ENCODE results near the gene NPAS4. TPM values are rescaled to one million over a fixed set of nuclear protein-coding genes. Genes with fewer than 3 reads are reported as not detected.
"Not testable (repeated sequence)": the region's sequence is repeated elsewhere in the genome, so short reads cannot be mapped to it uniquely, and the experiment has no call there.

NPAS4 gene
- total and polyA plus RNA-seq, 7 experiments from 2014 or later, result 0.53 TPM; not detected in 6

- H3K36me3 ChIP-seq (ENCODE audit: control insufficient read depth in 2 of 3, insufficient read depth in 3 of 3, low read length in 3 of 3), result no peaks in the 10 kb centered on the region
- Mint-ChIP-seq H3K4me1 (peaks cover 9 to 22% (median 10%) of the 10 kb centered on the region in 7 donors), H3K36me3 (peaks cover 0 to 5% (median 3%) of the 10 kb centered on the region in 5 donors), H3K4me3 (peak overlapping the region in 4 of 10 donors; percentile 20 to 73 (median 41)), H3K9me3 (peaks cover 0 to 15% (median 6%) of the 10 kb centered on the region in 11 donors), H3K27ac (peak overlapping the region in 6 of 9 donors; percentile 31 to 85 (median 58)), H3K27me3 (peaks cover 23 to 29% (median 29%) of the 10 kb centered on the region in 5 donors)
- DNase-seq (peak; percentile 79 to 94 (median 86)), ATAC-seq (peak; percentile 100)
- intact Hi-C loops (cut with micrococcal nuclease), result loop anchor here (1.0 to 5.0 kb wide), 6 partner anchors 13 to 257 kb away; partner anchors contain the start of genes YIF1A (in 2 of the 2), PELI3 (in 1 of the 2) and RBM4B (in 1 of the 2)
- peaks cover 7 to 22% of the 10 kb centered on the region in 2 donors for H3K27me3 ChIP-seq (ENCODE audit: control insufficient read depth in 2 of 2, insufficient read depth in 2 of 2, low read length in 2 of 2)
- H3K4me3 ChIP-seq (ENCODE audit: low read length), result no peak overlapping the region
- H3K27ac ChIP-seq (ENCODE audit: low read depth, low read length), result no peak overlapping the region
- POLR2A ChIA-PET, result interaction anchor here (0.8 to 1.7 kb wide), 9 partner anchors 9 to 257 kb away, joined by 3 to 9 read pairs (median 4); partner anchors contain the start of genes DPP3, MRPL11 and PELI3
- CTCF ChIA-PET, result interaction anchor here (0.6 to 2.7 kb wide), 9 partner anchors 10 to 1467 kb away, joined by 3 to 9 read pairs (median 4); partner anchors contain the start of genes DPP3 and RBM4B
- H3K9me3 ChIP-seq (ENCODE audit: control insufficient read depth in 2 of 3, low read length in 3 of 3), result no peaks in the 10 kb centered on the region
- H3K4me1 ChIP-seq (ENCODE audit: control insufficient read depth in 2 of 2, insufficient read depth in 2 of 2, low read length in 2 of 2), result no peaks in the 10 kb centered on the region
Measured at GRCh38 chr11:66421492-66422205, 814 bp downstream of the NPAS4 start.

DNA sequence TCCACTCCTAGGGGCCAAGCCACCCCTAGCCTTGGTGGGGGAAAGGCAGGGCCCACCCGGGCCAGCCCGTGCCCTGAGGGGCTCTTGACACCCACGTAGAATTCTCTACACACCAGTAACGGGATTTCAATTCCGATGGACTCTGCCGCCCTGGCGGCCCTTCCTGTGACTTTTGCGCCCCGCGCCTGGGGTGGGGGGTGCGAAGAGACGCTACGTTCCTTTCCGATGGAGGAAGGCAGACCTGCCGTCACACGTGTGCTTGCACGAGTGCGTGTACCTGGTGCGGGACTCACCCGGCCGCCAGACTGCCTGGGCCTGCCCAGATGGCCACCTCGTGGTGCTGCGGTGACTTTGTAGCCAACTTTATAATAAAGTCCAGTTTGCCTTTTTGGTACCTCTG lies 5.5 kb downstream of the NPAS4 start:
- no peak for ATAC-seq
- POLR2A ChIA-PET, result no interaction called here

GRCh38 chr11:66428933-66429332 lies 8.1 kb downstream of the NPAS4 start:
- Histone ChIP-seq H3K4me1 (ENCODE audit: control insufficient read depth in 2 of 2, insufficient read depth in 2 of 2, low read length in 2 of 2) (no peaks in the 10 kb centered on the region), H3K36me3 (ENCODE audit: control insufficient read depth in 2 of 3, insufficient read depth in 3 of 3, low read length in 3 of 3) (peaks cover 0 to 7% (median 0%) of the 10 kb centered on the region in 3 experiments), H3K4me3 (ENCODE audit: low read length) (no peak overlapping the region), H3K27me3 (ENCODE audit: control insufficient read depth in 2 of 2, insufficient read depth in 2 of 2, low read length in 2 of 2) (no peaks in the 10 kb centered on the region), H3K27ac (ENCODE audit: low read depth, low read length) (no peak overlapping the region), H3K9me3 (ENCODE audit: control insufficient read depth in 2 of 3, low read length in 3 of 3) (no peaks in the 10 kb centered on the region)
- H3K27ac Mint-ChIP-seq, result no peak overlapping the region
- intact Hi-C loops (cut with micrococcal nuclease), result no loop called here
- no peak for ATAC-seq
- no peak overlapping the region for H3K4me3 Mint-ChIP-seq
- H3K27me3 Mint-ChIP-seq, result no peaks in the 10 kb centered on the region
- peaks cover 0 to 6% (median 0%) of the 10 kb centered on the region in 7 donors for H3K4me1 Mint-ChIP-seq
- CTCF ChIA-PET, result interaction anchor here (1.1 to 1.6 kb wide), 2 partner anchors 10 to 15 kb away, joined by 3 to 7 read pairs; partner anchors contain the start of gene MRPL11
- H3K9me3 Mint-ChIP-seq, result no peaks in the 10 kb centered on the region
- POLR2A ChIA-PET, result no interaction called here
- H3K36me3 Mint-ChIP-seq, result peaks cover 0 to 16% (median 6%) of the 10 kb centered on the region in 5 donors
- no peak for DNase-seq

More for the DNA sequence above, 5.5 kb downstream of the NPAS4 start:
- no peak for DNase-seq
- Mint-ChIP-seq H3K9me3 (peaks cover 0 to 2% (median 0%) of the 10 kb centered on the region in 11 donors), H3K4me1 (peaks cover 0 to 11% (median 3%) of the 10 kb centered on the region in 7 donors), H3K27me3 (peaks cover 0 to 4% (median 0%) of the 10 kb centered on the region in 5 donors), H3K27ac (no peak overlapping the region), H3K4me3 (no peak overlapping the region), H3K36me3 (peaks cover 0 to 8% (median 2%) of the 10 kb centered on the region in 5 donors)
- Histone ChIP-seq H3K9me3 (ENCODE audit: control insufficient read depth in 2 of 3, low read length in 3 of 3) (no peaks in the 10 kb centered on the region), H3K4me3 (ENCODE audit: low read length) (no peak overlapping the region), H3K27ac (ENCODE audit: low read depth, low read length) (no peak overlapping the region), H3K27me3 (ENCODE audit: control insufficient read depth in 2 of 2, insufficient read depth in 2 of 2, low read length in 2 of 2) (no peaks in the 10 kb centered on the region), H3K36me3 (ENCODE audit: control insufficient read depth in 2 of 3, insufficient read depth in 3 of 3, low read length in 3 of 3) (no peaks in the 10 kb centered on the region), H3K4me1 (ENCODE audit: control insufficient read depth in 2 of 2, insufficient read depth in 2 of 2, low read length in 2 of 2) (no peaks in the 10 kb centered on the region)
- intact Hi-C loops (cut with micrococcal nuclease), result no loop called here
- CTCF ChIA-PET, result no interaction called here

- ChIA-PET POLR2A (interaction anchor here (1.3 kb wide), 1 partner anchor 8 kb away, joined by 3 read pairs; no protein-coding TSS in a partner anchor), CTCF (interaction anchor here (1.0 to 1.6 kb wide), 3 partner anchors 9 to 247 kb away, joined by 3 to 7 read pairs (median 3); partner anchors contain the start of genes MRPL11 and RBM4B)
- intact Hi-C loops (cut with micrococcal nuclease), result loop anchor here (1.0 kb wide), 2 partner anchors 22 to 118 kb away; no protein-coding TSS in a partner anchor
Measured at GRCh38 chr11:66429983-66430602, 9.3 kb downstream of the NPAS4 start.

DNA sequence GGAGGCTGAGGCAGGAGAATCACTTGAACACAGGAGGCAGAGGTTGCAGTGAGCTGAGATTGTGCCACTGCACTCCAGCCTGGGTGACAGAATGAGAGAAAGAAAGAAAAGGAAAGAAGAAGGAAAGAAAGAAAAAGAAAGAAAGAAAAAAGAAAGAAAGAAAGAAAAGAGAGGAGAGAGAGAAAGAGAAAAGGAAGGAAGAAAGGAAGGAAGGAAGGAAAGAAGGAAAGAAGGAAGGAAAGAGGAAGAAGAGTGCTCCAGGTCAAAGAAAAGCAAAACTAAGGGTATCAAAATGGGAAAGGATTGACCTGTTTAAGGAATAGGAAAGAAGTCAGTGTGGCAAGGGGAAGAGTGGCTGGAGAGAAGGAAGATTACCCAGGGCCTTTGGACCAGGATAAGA lies 10.5 kb downstream of the NPAS4 start:
- DNase-seq; H3K4me3 Mint-ChIP-seq; H3K9me3 ChIP-seq (ENCODE audit: control insufficient read depth in 2 of 3, low read length in 3 of 3); H3K27me3 Mint-ChIP-seq; ATAC-seq; CTCF ChIA-PET; H3K4me1 ChIP-seq (ENCODE audit: control insufficient read depth in 2 of 2, insufficient read depth in 2 of 2, low read length in 2 of 2); H3K4me1 Mint-ChIP-seq; H3K4me3 ChIP-seq (ENCODE audit: low read length); H3K27me3 ChIP-seq (ENCODE audit: control insufficient read depth in 2 of 2, insufficient read depth in 2 of 2, low read length in 2 of 2); H3K9me3 Mint-ChIP-seq; intact Hi-C loops (cut with micrococcal nuclease); H3K27ac ChIP-seq (ENCODE audit: low read depth, low read length): not testable (repeated sequence)
- POLR2A ChIA-PET, result interaction anchor here (1.3 kb wide), 1 partner anchor 10 kb away, joined by 3 read pairs; no protein-coding TSS in a partner anchor
- H3K36me3 ChIP-seq (ENCODE audit: control insufficient read depth in 2 of 3, insufficient read depth in 3 of 3, low read length in 3 of 3), result peaks cover 0 to 23% (median 3%) of the 10 kb centered on the region in 3 experiments
- peak overlapping the region in 1 of 9 donors; percentile 42 for H3K27ac Mint-ChIP-seq
- peaks cover 4 to 30% (median 11%) of the 10 kb centered on the region in 5 donors for H3K36me3 Mint-ChIP-seq

More at GRCh38 chr11:66429983-66430602, 9.3 kb downstream of the NPAS4 start:
- Histone ChIP-seq H3K27me3 (ENCODE audit: control insufficient read depth in 2 of 2, insufficient read depth in 2 of 2, low read length in 2 of 2) (no peaks in the 10 kb centered on the region), H3K4me3 (ENCODE audit: low read length) (no peak overlapping the region), H3K36me3 (ENCODE audit: control insufficient read depth in 2 of 3, insufficient read depth in 3 of 3, low read length in 3 of 3) (peaks cover 0 to 11% (median 0%) of the 10 kb centered on the region in 3 experiments), H3K4me1 (ENCODE audit: control insufficient read depth in 2 of 2, insufficient read depth in 2 of 2, low read length in 2 of 2) (no peaks in the 10 kb centered on the region), H3K27ac (ENCODE audit: low read depth, low read length) (no peak overlapping the region), H3K9me3 (ENCODE audit: control insufficient read depth in 2 of 3, low read length in 3 of 3) (no peaks in the 10 kb centered on the region)
- Mint-ChIP-seq H3K36me3 (peaks cover under 1 to 20% (median 9%) of the 10 kb centered on the region in 5 donors), H3K27ac (no peak overlapping the region), H3K27me3 (no peaks in the 10 kb centered on the region), H3K4me3 (no peak overlapping the region), H3K4me1 (peaks cover 0 to 6% (median 0%) of the 10 kb centered on the region in 7 donors), H3K9me3 (no peaks in the 10 kb centered on the region)
- DNase-seq, result peak; percentile 41 to 75 (median 53)
- ATAC-seq, result peak; percentile 80

GRCh38 chr11:66431871-66432329 lies 11.1 kb downstream of the NPAS4 start:
- H3K4me1 ChIP-seq (ENCODE audit: control insufficient read depth in 2 of 2, insufficient read depth in 2 of 2, low read length in 2 of 2); H3K4me3 ChIP-seq (ENCODE audit: low read length); intact Hi-C loops (cut with micrococcal nuclease); H3K27ac ChIP-seq (ENCODE audit: low read depth, low read length); H3K27me3 Mint-ChIP-seq; ATAC-seq; H3K27me3 ChIP-seq (ENCODE audit: control insufficient read depth in 2 of 2, insufficient read depth in 2 of 2, low read length in 2 of 2); H3K4me1 Mint-ChIP-seq; DNase-seq; H3K9me3 Mint-ChIP-seq; H3K4me3 Mint-ChIP-seq; POLR2A ChIA-PET; H3K9me3 ChIP-seq (ENCODE audit: control insufficient read depth in 2 of 3, low read length in 3 of 3); H3K27ac Mint-ChIP-seq: not testable (repeated sequence)
- peaks cover 0 to 29% (median 6%) of the 10 kb centered on the region in 3 experiments for H3K36me3 ChIP-seq (ENCODE audit: control insufficient read depth in 2 of 3, insufficient read depth in 3 of 3, low read length in 3 of 3)
- peaks cover 4 to 36% (median 11%) of the 10 kb centered on the region in 5 donors for H3K36me3 Mint-ChIP-seq
- CTCF ChIA-PET, result interaction anchor here (0.7 to 1.0 kb wide), 2 partner anchors 11 to 25 kb away, joined by 3 read pairs; no protein-coding TSS in a partner anchor
